Suprapubic skin (tissue), 3 donors: ENCODE data around the gene TM9SF4.

Experiments
- POLR2A ChIP-seq, 2 donors: fragments of 450-650 bp; IDR thresholded peaks; one replicate each; pipeline ENCODE4 v1.6.1; 2017; ENCODE audit warnings: antibody characterized with exemption in 2 of 2, mild to moderate bottlenecking in 2 of 2, moderate library complexity in 2 of 2
- TF ChIP-seq, protein P1 (sequence below), 2 donors: fragments of 200-600 bp in 1 of 2; fragments of 450-650 bp in 1 of 2; sonication (generic) in 1 of 2; IDR thresholded peaks; one replicate each; pipeline ENCODE4 v1.5.1; 2016 to 2019; ENCODE audit warnings: antibody characterized with exemption in 2 of 2, mild to moderate bottlenecking in 1 of 2, moderate library complexity in 1 of 2

DNA sequence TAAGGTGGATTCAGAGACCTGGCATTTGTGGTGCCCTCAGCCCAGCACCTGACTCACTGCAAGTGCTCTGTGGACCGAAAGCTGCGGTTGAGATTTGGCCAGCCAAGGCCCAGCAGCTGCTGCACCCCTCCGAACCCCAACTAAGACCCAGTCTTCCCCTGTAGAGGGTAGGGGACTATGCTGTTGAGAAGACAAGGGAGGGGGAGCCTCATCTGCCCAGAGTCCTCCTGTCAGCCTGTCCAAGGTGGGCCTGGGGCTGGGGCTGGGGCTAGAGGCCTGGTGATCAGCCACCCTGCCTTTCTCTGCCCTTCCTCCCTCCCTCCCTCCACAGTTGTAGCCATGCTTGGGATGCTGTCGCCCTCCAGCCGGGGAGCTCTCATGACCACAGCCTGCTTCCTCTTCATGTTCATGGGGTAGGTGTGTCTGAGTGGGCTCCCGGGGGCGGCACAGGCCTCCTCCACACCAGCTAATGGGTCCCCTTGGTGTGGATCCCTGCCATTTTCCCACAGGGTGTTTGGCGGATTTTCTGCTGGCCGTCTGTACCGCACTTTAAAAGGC lies 40.9 kb downstream of the TM9SF4 start:
- TF ChIP-seq, protein P1, sequence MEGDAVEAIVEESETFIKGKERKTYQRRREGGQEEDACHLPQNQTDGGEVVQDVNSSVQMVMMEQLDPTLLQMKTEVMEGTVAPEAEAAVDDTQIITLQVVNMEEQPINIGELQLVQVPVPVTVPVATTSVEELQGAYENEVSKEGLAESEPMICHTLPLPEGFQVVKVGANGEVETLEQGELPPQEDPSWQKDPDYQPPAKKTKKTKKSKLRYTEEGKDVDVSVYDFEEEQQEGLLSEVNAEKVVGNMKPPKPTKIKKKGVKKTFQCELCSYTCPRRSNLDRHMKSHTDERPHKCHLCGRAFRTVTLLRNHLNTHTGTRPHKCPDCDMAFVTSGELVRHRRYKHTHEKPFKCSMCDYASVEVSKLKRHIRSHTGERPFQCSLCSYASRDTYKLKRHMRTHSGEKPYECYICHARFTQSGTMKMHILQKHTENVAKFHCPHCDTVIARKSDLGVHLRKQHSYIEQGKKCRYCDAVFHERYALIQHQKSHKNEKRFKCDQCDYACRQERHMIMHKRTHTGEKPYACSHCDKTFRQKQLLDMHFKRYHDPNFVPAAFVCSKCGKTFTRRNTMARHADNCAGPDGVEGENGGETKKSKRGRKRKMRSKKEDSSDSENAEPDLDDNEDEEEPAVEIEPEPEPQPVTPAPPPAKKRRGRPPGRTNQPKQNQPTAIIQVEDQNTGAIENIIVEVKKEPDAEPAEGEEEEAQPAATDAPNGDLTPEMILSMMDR (IDR thresholded peaks at IDR 0.05), result no peak
- no peak for TF ChIP-seq POLR2A (IDR thresholded peaks at IDR 0.05)
